ENCODE data around the gene CLCN7.

CLCN7 gene

DNA sequence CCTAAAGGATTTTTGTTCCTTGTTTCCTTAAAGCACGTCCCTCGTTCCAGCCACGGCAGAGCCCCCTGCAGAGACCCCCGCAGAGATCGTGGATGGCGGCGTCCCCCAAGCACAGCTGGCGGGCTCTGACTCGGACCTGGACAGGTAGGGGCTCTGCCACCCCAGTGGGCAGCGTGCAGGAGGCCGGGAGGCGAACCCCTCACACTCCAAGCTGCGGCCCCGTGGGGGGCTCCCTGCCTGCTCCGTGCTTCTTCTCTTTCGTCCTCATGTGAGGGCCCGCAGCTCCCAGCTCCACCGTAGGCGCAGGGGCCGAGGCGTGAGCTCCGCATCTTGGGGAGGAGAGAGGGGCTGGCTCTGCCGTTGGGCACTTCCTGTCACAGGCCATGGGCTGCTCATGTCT lies 26.8 kb upstream of the CLCN7 start:
- no peak for DNase-seq

GRCh38 chr16:1500465-1501150 lies 25.8 kb upstream of the CLCN7 start:
- no peak for DNase-seq

DNA sequence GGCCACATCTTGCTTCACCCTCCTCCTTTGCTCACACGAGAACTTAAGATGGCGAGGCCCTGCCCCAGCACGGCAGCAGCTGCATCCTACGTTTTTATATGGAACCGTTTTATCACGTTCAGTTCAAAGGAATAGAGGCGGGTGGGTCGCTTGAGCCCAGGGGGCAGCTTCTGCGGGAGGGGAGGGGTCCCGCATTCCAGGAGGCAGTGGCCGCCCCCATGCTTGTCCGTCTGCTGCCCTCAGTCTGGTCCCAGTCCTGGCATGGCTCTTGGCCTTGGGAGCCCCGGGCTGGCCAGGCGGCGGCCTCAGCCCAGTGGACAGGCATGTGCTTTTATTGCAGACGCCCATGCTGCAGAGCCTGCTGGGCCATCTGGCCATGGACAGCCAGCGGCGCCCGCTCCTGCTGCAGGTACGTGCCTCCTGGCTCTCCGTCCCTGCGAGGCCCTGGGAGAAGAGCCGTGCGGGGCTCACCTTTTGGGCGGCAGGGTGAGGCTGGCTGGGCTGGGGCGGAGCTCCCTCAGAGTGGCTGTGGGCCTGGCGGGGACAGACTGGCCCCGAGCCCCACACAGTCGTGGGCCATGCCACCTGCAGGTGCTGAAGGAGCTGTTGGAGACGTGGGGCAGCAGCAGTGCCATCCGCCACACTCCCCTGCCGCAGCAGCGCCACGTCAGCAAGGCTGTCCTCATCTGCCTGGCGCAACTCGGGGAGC lies 25.1 kb upstream of the CLCN7 start:
- no peak for DNase-seq

DNA sequence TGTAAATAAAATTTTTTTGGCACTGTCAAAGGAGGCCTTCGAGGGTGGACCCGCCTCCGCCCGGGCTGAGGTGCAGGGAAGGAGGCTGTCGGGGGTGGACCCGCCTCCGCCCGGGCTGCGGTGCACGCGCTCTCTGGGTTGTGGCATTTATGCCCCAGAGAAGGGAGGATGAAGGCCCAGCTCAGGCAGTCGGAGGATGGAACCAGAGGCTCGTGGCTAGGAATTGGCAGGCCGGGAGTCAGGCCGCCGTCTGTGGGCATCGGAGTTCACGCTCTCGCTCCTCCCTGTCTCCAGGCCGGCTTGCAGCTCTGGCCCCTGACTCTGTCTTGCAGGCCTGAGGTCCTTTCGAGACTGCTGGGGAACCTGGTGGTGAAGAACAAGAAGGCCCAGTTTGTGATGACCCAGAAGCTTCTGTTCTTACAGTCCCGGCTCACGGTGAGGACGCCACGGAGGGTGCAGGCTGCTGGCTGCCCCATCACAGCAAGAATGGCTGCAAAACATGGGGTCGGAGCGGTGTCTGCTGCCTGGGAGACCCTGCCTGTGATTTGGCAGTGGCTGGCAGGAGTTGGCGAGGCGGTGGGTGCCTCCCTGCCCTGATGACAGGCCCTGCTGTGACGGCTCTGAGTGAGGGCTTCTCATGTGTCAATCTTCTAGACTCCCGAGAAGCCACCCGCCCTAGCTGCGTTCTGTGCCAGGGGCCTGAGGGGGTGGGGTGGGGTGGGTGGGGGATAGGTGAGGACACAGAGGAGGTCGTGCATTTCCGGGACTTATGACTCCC lies 24.3 kb upstream of the CLCN7 start:
- DNase-seq = no peak

- no peak for DNase-seq
Observed at GRCh38 chr16:1497014-1497598, 22.3 kb upstream of the CLCN7 start.

- no peak for DNase-seq
Observed at GRCh38 chr16:1496464-1496863, 21.6 kb upstream of the CLCN7 start.

- DNase-seq = no peak
Observed at GRCh38 chr16:1495889-1496262, 21.0 kb upstream of the CLCN7 start.

GRCh38 chr16:1495211-1495888 lies 20.5 kb upstream of the CLCN7 start:
- DNase-seq = no peak

DNA sequence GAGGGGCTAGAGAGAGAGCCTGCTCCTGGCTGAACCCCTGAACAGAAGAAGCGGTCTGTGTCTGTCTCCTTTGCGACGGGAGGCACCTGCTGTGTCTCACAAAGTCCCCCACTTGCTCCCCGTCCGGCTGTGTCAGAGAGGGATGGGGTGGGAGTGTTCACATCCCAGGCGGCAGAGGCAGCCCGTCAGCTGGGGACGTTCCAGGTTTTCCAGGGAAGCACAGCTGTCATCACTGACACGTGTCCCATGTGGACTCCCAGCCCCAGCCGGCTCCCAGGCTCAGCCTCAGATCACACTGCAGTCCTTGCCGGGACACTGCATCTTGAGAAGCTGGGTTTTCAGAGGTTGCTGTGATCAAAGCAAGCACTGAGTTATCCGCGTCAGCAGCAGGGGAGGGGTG lies 19.9 kb upstream of the CLCN7 start:
- no peak for DNase-seq

- peak; percentile 13 for DNase-seq
Observed at GRCh38 chr16:1494129-1494640, 19.4 kb upstream of the CLCN7 start.

- peak; percentile 51 for DNase-seq
Observed at GRCh38 chr16:1493746-1494094, 18.9 kb upstream of the CLCN7 start.

GRCh38 chr16:1492923-1493745 lies 18.3 kb upstream of the CLCN7 start, which contains the start of gene TELO2:
TELO2 (plus strand) TSS chr16:1493360; CDS start chr16:1494282, 922 bp downstream.
- DNase-seq = peak; percentile 86

DNA sequence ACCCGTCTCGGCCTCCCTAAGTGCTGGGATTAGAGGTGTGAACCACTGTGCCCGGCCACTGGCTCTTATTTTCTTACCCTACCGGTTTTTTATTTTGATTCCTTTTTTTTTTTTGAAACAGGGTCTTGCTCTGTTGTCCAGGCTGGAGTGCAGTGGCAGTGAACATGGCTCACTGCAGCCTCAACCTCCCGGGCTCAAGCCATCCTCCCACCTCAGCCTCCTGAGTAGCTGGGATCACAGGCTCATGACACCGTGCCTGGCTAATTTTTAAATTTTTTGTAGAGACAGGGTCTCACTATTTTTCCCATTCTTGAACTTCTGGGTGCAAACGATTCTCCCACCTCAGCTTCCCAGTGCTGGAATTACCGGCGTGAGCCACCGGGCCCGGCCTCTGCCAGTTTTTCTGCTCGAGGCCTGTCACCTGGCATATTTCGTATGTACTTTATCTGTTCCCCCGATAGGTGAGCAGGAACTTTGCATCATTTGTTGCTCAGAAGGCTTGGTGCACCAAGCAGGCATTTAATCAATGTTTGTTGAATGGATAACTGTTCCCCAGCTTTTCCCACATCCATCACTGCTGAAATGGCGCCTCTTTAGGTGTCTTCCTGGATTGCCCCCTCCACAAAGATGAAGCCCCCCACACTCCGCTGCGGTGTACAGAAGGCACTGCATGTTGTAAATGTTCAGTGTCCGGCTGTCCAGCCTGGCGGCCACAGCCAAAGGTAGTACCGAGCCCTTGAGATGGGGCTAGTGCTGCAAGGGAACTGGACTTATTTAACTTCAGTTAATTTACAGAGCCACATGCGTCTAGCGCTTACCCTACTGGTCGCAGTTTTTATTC lies 17.5 kb upstream of the CLCN7 start:
- DNase-seq = no peak

GRCh38 chr16:1491327-1491726 lies 16.5 kb upstream of the CLCN7 start:
- no peak for DNase-seq

DNA sequence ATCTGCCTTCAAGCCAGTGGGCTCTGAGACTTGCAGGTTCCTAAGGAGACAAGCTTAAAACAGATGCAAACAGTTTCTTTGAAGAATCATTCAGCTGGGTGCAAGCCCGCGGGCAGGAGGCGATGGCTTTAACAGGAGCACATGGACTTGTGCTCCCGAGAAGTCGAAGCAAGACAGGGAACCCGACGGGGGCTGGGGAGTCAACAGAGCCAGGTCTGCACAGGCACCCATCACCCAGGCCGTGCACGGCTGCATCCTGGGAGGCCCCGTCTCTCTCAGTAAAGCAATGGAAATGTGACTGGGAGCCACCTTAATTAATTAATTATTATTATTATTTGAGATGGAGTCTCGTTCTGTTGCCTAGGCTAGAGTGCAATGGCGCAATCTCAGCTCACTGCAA lies 14.2 kb upstream of the CLCN7 start:
- no peak for DNase-seq

GRCh38 chr16:1488619-1489018 lies 13.8 kb upstream of the CLCN7 start, which contains the start of gene PTX4:
PTX4 (minus strand) TSS chr16:1488944; CDS start chr16:1488909, 35 bp downstream.
- no peak for DNase-seq

DNA sequence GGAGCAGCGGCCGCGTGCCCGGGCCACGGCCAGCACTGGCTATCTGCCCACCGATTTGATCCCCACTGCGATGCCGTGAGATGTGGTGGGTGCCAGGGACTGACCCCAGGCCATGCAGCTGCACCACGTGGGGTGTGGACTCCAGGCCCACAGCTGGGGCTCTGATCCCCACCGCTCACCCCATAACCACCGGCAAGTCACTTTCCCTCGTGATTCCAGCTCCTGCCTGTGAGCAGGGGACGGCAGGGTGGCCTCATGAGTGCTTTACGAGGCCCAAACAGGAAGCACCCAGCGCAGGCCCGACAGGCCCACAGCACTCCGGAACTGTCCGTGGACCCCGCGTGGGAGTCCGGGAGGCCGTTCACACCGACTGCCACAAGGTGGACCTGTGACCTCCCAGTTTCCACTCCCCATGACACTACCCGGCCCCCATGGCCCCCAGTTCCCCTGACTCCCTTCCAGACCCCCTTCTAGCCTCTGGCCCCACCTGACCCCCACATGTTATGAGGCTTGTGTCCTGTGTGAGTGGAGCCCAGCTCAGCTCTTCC lies 13.3 kb upstream of the CLCN7 start:
- no peak for DNase-seq

GRCh38 chr16:1487395-1488053 lies 12.7 kb upstream of the CLCN7 start:
- DNase-seq = no peak

DNA sequence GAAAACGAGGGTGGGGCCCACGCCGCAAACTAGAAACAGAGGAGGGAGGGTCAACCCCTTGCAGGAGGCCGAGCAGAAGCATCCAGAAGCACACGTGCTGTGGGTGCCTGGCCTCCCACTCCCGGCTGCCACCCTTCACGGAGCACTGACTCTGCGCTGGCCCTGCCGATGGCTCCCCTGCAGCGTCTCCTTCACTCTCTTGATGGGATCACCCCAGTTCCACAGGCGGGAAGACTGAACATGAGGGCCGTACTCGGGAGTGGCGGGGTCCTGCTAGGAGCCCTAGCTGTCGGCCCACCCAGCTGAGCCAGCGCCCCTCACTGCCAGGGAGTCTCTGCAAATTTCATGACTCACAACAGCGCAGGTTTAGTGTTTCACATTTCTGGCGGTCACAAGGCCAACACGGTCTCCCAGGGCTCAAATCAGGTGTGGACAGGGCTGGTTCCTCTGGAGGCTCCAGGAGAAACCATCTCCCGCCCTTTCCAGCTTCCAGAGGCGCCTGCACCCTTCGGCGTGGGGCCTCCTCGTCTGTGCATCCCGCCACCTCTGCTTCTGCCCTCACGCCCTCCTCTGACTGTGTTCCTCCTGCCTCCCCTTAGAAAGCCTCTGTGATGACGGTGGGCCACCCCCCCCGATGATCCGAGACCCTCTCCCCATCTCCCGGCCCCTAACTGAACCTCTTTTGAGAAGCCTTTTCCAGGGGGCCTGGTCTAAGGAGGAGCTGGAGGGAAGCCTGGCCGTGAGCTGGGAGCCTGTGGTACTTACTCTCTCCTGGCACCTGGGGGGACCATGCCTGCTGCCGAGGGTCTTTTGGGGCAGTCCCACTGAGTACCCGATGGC lies 11.9 kb upstream of the CLCN7 start:
- DNase-seq = no peak

Data from OCI-M1 (cell line).